Measurements from ENCODE around the gene RPP30. TPM values are rescaled to one million over a fixed set of nuclear protein-coding genes. Genes with fewer than 3 reads are reported as not detected.

RPP30 gene
- total RNA-seq, 1 donor from 2014 or later, result 52.8 TPM

GRCh38 chr10:90923111-90923731, 51.4 kb downstream of the RPP30 start:
- no peak for TF ChIP-seq CTCF (conservative IDR thresholded peaks at IDR 0.05; ENCODE audit: low read depth, low read length)
- no peak for DNase-seq (ENCODE audit: low read depth)
- H3K4me3 ChIP-seq (ENCODE audit: low read depth, low read length), result no peak overlapping the region

GRCh38 chr10:90924552-90924951, 52.8 kb downstream of the RPP30 start:
- H3K4me3 ChIP-seq (ENCODE audit: low read depth, low read length), result no peak overlapping the region
- no peak for TF ChIP-seq CTCF (conservative IDR thresholded peaks at IDR 0.05; ENCODE audit: low read depth, low read length)

GRCh38 chr10:90925079-90926029, 53.6 kb downstream of the RPP30 start:
- no peak for TF ChIP-seq CTCF (conservative IDR thresholded peaks at IDR 0.05; ENCODE audit: low read depth, low read length)
- DNase-seq (ENCODE audit: low read depth), result no peak
- H3K4me3 ChIP-seq (ENCODE audit: low read depth, low read length), result no peak overlapping the region

More at GRCh38 chr10:90924552-90924951, 52.8 kb downstream of the RPP30 start:
- DNase-seq (ENCODE audit: low read depth), result no peak

- DNase-seq (ENCODE audit: low read depth), result no peak
- H3K4me3 ChIP-seq (ENCODE audit: low read depth, low read length), result no peak overlapping the region
- TF ChIP-seq CTCF (conservative IDR thresholded peaks at IDR 0.05; ENCODE audit: low read depth, low read length), result no peak
These were observed 55.5 kb downstream of the RPP30 start for GRCh38 chr10:90927293-90927692.

GRCh38 chr10:90929179-90929578, 57.4 kb downstream of the RPP30 start:
- no peak for TF ChIP-seq CTCF (conservative IDR thresholded peaks at IDR 0.05; ENCODE audit: low read depth, low read length)
- DNase-seq (ENCODE audit: low read depth), result no peak
- no peak overlapping the region for H3K4me3 ChIP-seq (ENCODE audit: low read depth, low read length)

- no peak for DNase-seq (ENCODE audit: low read depth)
- H3K4me3 ChIP-seq (ENCODE audit: low read depth, low read length), result no peak overlapping the region
- TF ChIP-seq CTCF (conservative IDR thresholded peaks at IDR 0.05; ENCODE audit: low read depth, low read length), result no peak
These were observed 58.5 kb downstream of the RPP30 start for GRCh38 chr10:90930070-90930837.
